Activated CD4-positive, alpha-beta T cell treated with anti-CD3 and anti-CD28 coated beads for 1 hour (primary cell): Measurements from ENCODE around the gene ARF6.
"Not testable (repeated sequence)": the region's sequence is repeated elsewhere in the genome, so short reads cannot be mapped to it uniquely, and the experiment has no call there.

Source experiments
- DNase-seq: peaks from one replicate; pipeline ENCODE4 v3.0.0-alpha.2; 2020

ARF6 gene

DNA sequence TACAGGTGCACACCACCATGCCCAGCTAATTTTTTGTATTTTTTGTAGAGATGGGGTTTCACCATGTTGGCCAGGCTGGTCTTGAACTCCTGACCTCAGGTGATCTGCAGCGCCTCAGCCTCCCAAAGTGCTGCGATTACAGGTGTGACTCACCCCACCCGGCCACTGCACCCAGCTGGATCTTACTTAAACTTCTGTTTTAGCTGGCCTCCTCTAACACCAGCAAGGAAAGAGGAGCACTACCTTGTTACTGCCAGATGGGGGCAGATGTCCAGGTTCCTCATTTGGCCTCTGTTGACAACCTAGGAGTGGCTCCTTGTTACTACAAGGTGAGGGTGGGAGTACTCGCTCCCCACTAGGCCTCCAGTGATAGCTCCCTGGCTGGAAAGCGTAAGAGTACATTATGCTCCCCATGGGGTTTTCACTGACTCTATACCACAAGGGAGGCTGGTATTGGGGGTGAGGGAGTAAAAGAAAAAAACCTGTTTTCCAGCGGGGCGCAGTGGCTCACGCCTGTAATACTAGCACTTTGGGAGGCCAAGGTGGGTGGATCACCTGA lies 13.2 kb upstream of the ARF6 start:
- DNase-seq, result peak; percentile 34

- DNase-seq, result no peak
Measured at GRCh38 chr14:49880267-49881064, 12.4 kb upstream of the ARF6 start.

GRCh38 chr14:49881350-49882001 lies 11.4 kb upstream of the ARF6 start:
- no peak for DNase-seq

- no peak for DNase-seq
Measured at GRCh38 chr14:49882826-49883694, 9.8 kb upstream of the ARF6 start.

DNA sequence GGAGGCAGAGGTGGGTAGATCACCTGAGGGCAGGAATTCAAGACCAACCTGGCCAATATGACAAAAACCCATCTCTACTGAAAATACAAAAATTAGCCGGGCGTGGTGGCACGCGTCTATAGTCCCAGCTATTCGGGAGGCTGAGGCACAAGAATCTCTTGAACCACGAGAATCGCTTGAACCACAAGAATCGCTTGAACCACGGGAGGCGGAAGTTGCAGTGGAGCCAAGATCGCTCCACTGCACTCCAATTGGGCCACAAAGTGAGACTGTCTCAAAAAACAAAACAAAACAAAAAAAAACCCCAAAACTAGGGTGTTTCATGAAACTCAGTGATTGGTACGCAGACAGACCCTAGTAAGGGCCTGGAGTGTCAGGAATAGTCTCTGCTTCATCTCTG lies 6.4 kb upstream of the ARF6 start:
- no peak for DNase-seq

GRCh38 chr14:49888293-49888692 lies 4.6 kb upstream of the ARF6 start:
- no peak for DNase-seq

DNA sequence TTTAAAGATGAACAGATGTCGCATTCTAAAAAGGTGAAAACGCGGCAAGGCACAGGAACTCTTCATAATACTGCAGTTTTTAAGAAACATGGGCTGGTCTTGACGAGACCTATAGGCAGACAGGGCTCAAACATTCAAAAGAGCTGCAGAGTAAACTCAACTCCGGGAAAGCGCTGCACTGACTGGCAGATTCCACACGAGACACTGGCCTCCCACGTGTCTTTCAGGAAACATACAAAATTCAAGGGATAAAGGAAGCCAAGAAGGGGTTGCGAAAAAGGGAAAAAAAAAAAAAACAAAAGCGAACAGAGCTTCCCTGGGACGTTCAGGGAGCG lies 614 bp upstream of the ARF6 start:
- DNase-seq, result peak; percentile 17

GRCh38 chr14:49893309-49894213 lies 679 bp downstream of the ARF6 start:
- peak; percentile 54 for DNase-seq

- not testable (repeated sequence) for DNase-seq
Measured at GRCh38 chr14:49894214-49895107, 1.6 kb downstream of the ARF6 start.

DNA sequence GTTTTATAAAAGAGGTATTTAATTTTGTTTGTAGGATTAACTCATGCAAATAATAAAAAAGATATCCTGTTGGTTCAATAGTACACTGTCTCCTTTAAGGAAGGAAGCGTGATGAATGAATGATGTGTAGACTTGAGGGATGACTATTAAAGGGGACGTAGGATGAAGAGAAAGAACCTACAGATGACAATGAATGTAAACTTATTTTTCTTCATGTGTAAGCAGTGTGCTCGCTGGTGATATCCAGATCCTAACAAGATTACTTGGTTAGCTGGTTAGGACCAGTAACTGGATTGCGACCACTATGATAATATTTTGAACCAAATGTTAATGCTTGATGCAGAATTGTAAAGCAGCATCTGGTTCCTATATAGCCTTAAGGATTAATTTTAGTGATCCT lies 2.6 kb downstream of the ARF6 start:
- no peak for DNase-seq

GRCh38 chr14:49896272-49896671 lies 3.4 kb downstream of the ARF6 start:
- DNase-seq, result not testable (repeated sequence)

- no peak for DNase-seq
Measured at GRCh38 chr14:49896966-49897365, 4.1 kb downstream of the ARF6 start.

DNA sequence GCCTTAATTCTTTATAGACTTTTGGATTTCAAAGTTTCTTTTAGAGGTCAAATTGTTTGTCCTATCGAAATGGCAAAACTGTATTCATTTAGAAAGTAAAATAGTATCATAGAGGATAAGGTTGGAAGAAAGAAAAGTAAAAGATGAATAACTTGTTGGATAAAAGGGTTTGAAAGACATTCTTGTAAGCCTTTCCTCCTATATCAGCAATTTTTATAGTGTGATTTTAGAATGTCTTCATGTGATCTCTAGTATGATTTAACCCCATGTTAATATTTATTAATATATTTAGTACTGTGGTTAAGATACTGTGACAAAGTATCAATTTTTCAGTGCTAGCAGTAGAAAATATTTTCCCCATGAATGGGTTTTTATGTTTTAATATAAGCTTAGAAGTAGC lies 4.5 kb downstream of the ARF6 start:
- DNase-seq, result no peak

DNA sequence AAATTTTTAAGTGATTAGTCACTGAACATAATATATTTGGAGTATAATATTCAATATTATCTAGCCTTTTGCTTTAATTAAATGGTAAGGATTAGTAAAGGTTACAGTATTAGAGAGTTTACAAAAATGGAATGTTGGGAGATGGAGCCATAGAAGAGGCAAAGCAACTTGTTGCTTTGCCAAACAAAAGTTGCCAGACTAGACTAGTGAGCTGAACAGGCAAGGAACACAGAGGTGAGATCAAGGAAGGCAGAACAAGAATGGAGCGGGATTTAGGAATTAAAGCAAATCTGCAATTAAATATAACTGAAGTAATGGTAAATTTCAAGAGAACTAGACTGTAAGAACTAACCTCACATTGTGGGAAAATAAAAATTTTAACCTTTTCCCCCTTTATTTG lies 5.1 kb downstream of the ARF6 start:
- no peak for DNase-seq

DNA sequence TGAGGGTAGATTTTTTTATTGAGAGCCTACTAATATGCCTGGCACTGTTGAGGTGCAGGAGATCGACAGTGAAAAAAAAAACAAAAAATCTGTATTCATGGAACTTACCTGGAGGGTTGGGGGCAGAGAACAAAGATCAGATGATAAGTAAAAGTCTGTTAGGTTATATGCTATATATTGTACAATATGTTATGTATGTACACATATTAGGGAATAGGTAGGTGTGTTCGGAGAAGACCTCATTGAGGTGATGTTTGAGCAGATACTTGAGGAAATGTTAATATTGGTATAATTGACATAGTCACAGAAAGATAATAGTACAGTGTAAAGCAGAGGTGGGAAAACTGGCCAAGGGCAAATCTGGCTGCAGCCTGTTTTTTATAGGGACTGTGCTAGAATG lies 5.6 kb downstream of the ARF6 start:
- DNase-seq, result no peak

DNA sequence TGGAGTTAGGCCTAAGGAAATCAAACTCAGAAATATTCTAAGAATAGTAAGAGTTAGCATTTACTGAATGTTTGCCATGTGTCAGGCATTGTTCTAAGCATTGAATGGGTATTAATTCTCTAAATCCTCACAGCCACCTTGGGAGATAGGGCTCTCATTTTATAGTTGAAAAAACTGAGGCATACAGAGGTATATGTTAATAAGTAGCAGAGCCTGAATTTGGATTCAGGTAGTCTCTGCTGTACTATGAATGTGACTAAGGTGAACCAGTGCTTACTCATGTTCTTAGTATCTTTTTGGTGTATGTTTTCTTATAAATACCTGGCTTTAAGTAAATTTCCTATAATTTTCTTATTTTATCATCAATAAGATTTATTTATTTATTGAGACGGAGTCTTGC lies 8.1 kb downstream of the ARF6 start:
- DNase-seq, result no peak

DNA sequence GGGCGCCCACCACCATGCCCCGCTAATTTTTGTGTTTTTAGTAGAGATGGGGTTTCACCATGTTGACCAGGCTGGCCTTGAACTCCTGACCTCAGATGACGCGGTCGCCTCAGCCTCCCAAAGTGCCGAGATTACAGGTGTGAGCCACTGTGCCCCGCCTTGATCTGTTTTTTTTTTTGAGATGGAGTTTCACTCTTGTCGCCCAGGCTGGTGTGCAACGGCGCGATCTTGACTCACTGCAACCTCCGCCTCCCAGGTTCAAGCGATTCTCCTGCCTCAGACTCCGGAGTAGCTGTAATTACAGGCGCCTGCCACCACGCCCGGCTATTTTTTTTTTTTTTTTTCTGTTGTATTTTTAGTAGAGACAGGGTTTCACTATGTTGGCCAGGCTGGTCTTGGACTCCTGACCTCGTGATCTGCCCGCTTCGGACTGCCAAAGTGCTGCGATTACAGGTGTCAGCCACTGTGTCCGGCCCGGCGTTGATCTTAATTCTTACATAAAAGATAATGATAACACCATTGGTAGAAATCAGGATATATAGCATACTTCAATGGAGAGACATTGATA lies 9.9 kb downstream of the ARF6 start:
- not testable (repeated sequence) for DNase-seq

DNA sequence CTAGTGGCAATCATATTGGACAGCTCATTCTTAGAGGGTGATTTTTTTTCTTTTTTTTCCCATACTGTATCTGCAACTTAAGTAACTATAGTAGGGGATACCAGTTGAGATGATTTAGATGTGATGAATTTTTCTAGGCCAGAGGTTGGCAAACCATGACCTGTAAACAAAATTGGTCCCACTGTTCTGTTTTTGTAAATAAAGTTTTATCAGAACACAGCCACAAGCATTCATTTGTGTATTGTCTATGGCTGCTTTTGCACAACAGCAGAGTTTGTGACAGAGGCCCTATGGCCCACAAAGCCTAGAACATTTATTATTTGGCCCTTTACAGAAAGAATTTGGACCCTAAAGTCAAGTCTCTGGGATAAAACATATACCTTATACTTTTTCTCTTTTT lies 11.4 kb downstream of the ARF6 start:
- no peak for DNase-seq

DNA sequence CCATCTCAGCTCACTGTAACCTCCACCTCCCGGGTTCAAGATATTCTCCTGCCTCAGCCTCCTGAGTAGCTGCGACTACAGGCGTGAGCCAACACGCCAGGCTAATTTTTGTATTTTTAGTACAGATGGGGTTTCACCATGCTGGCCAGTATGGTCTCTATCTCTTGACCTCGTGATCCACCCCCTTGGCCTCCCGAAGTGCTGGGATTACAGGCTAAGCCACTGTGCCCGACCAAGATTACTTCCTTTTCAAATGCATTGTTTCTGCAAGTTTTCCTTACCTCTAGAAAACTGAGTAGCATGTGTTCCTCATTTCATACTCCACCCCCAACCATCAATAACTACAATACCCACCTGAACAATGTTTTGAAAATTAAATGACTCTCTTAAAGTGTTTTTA lies 13.1 kb downstream of the ARF6 start:
- DNase-seq, result no peak

DNA sequence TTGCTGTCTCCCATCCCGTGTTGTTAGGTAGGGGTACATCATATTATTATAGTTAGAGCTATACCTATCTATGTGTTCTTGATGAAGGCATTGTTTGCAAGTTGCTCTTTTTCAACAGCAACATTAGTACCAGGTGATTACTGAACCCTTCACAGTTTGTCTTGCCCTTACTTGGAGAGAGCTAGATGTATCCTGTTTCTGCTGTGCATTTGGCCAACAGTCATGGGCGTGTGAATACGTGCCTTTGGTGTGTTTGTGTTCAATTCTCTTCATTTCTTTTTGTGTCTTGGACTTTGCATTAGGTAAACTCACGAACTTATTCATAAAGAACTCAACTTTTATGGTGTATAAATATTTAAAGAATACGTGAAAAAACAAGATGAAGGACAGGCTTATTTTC lies 14.3 kb downstream of the ARF6 start:
- DNase-seq, result no peak

DNA sequence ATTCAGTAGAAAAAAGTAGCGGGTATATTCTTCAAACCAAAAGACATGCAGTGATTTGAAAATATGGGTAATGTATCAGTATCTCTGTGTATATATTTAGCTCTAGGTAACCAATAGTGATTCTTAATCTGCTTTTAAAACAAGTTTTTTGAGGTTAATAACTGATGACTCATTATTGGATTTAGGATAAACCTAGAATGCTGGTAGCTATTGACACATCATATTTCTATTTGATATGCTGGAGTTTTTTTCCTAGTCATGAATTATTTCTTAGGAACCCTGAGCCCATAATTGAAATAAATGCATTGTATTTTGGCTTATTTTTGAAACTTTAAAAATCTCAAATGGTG lies 15.5 kb downstream of the ARF6 start:
- DNase-seq, result no peak
